GM12878 (cell line): ENCODE results near the gene PRKN.

Source experiments
- CBX5 ChIP-seq: sonication (generic); IDR thresholded peaks from 2 replicates; pipeline ENCODE4 v1.6.1; 2016; ENCODE audit warnings: low read depth, moderate library complexity, mild to moderate bottlenecking, inconsistent platforms
- CTCF ChIP-seq, 3 experiments: IDR thresholded peaks in 2 of 3; conservative IDR thresholded peaks in 1 of 3; 2 replicates each; pipeline ENCODE4 v1.5.1; 2011; ENCODE audit warnings: low read depth in 3 of 3, low read length in 3 of 3, mild to moderate bottlenecking in 3 of 3, control low read depth in 2 of 3, moderate library complexity in 2 of 3, inconsistent platforms in 1 of 3, mixed read lengths in 1 of 3; ENCODE audit not compliant: control insufficient read depth in 2 of 3, insufficient read depth in 1 of 3; ENCODE audit errors: extremely low read depth in 1 of 3

GRCh38 chr6:161674930-161675682 lies 1052.5 kb downstream of the PRKN start:
- TF ChIP-seq CBX5 (no peak), CTCF (IDR thresholded peaks at IDR 0.05 in 2 of 3, conservative IDR thresholded peaks at IDR 0.05 in 1 of 3; ENCODE audit: control insufficient read depth in 2 of 3, extremely low read depth in 1 of 3, insufficient read depth in 1 of 3, low read depth in 3 of 3, low read length in 3 of 3) (no peak)
